ENCODE measurements around the gene IZUMO1R. TPM values are rescaled to one million over a fixed set of nuclear protein-coding genes. Genes with fewer than 3 reads are reported as not detected.

The IZUMO1R gene
- total and polyA plus RNA-seq, 2 of the 8 experiments (the other 6 are each of a cell fraction or from before 2014, with no cell fraction given) = not detected

GRCh38 chr11:94332814-94333213 is 28.4 kb downstream of the IZUMO1R start:
- Histone ChIP-seq H3K79me2 (ENCODE audit: control insufficient read depth in 1 of 2, insufficient read depth in 2 of 2, low read length in 2 of 2) (no peaks in the 10 kb centered on the region), H4K91ac (replicated peaks; ENCODE audit: insufficient read length, low read length) (no peak overlapping the region), H3K36me3 (ENCODE audit: control insufficient read depth in 2 of 4, insufficient read depth in 4 of 4, low read length in 3 of 4) (no peaks in the 10 kb centered on the region), H2BK15ac (ENCODE audit: low read length) (no peak overlapping the region), H2BK20ac (ENCODE audit: low read length) (no peak overlapping the region), H3K23me2 (ENCODE audit: low read depth, low read length) (no peaks in the 10 kb centered on the region), H4K8ac (ENCODE audit: extremely low read depth, insufficient read depth, low read length) (no peak overlapping the region), H4K20me1 (replicated peaks in 1 of 2; ENCODE audit: control insufficient read depth in 1 of 2, insufficient read depth in 2 of 2, low read length in 2 of 2) (no peaks in the 10 kb centered on the region), H2BK5ac (ENCODE audit: low read depth, low read length) (no peak overlapping the region), H3K4ac (replicated peaks; ENCODE audit: insufficient read length, low read depth, low read length) (no peak overlapping the region), H4K5ac (ENCODE audit: insufficient read length, low read depth, low read length) (no peak overlapping the region), H3K79me1 (ENCODE audit: low read depth, low read length) (no peaks in the 10 kb centered on the region), H3K9ac (replicated peaks in 1 of 4; ENCODE audit: extremely low read depth in 1 of 4, low read depth in 3 of 4, low read length in 3 of 4) (no peak overlapping the region), H3K56ac (replicated peaks; ENCODE audit: insufficient read length, low read depth, low read length) (no peak overlapping the region), H3K18ac (ENCODE audit: extremely low read depth, low read length) (no peak overlapping the region), H2AK5ac (ENCODE audit: low read depth, low read length) (no peak overlapping the region), H3K9me3 (ENCODE audit: insufficient read depth in 2 of 2, low read depth in 1 of 2, low read length in 1 of 2) (no peaks in the 10 kb centered on the region), H3K23ac (ENCODE audit: insufficient read length) (no peak overlapping the region), H3K14ac (ENCODE audit: insufficient read length) (no peak overlapping the region), H3K27me3 (replicated peaks in 1 of 4; ENCODE audit: control insufficient read depth in 3 of 4, extremely low read depth in 1 of 4, insufficient read depth in 3 of 4, low read length in 3 of 4) (no peaks in the 10 kb centered on the region), H2BK12ac (ENCODE audit: low read depth, low read length) (no peak overlapping the region), H3K27ac (ENCODE audit: low read depth, low read length) (no peak overlapping the region), H3K4me3 (ENCODE audit: extremely low read depth in 1 of 4, insufficient read depth in 2 of 4, low read depth in 3 of 4, low read length in 4 of 4) (no peak overlapping the region), H2BK120ac (replicated peaks; ENCODE audit: low read depth, low read length) (no peak overlapping the region), H2AFZ (ENCODE audit: low read length) (no peak overlapping the region), H3K4me1 (replicated peaks in 1 of 4; ENCODE audit: control insufficient read depth in 3 of 4, insufficient read depth in 4 of 4, low read length in 3 of 4) (no peaks in the 10 kb centered on the region), H3K4me2 (ENCODE audit: insufficient read depth in 1 of 2, low read depth in 2 of 2, low read length in 2 of 2) (no peak overlapping the region)
- ChIA-PET CTCF (ENCODE audit: partially characterized antibody) (interaction anchor here (0.6 to 1.8 kb wide), 8 partner anchors 9 to 172 kb away, joined by 3 to 6 read pairs (median 3); partner anchors contain the start of gene IZUMO1R), POLR2A (ENCODE audit: partially characterized antibody) (no interaction called here)
- FAIRE-seq (no peak), DNase-seq (ENCODE audit: low read depth in 1 of 2, low spot score in 2 of 2) (no peak)
- TF ChIP-seq NANOG (IDR thresholded peaks at IDR 0.05; ENCODE audit: insufficient read depth, low read depth, low read length, poor library complexity, severe bottlenecking) = no peak
- TF ChIP-seq TEAD4 (IDR thresholded peaks at IDR 0.05; ENCODE audit: low read depth, low read length) = no peak
- TF ChIP-seq RFX5 (IDR thresholded peaks at IDR 0.05; ENCODE audit: borderline replicate concordance, low read depth, low read length) = no peak
- no peak for TF ChIP-seq CREB1 (IDR thresholded peaks at IDR 0.05)
- no peak for TF ChIP-seq YY1 (IDR thresholded peaks at IDR 0.05; ENCODE audit: low read depth, low read length)
- no peak for TF ChIP-seq KDM4A (IDR thresholded peaks at IDR 0.05; ENCODE audit: low read depth, low read length, severe bottlenecking)
- TF ChIP-seq EGR1 (IDR thresholded peaks at IDR 0.05; ENCODE audit: borderline replicate concordance, low read depth, low read length) = no peak

Data from H1 (cell line).